ENCODE measurements around the gene GIPC2.

GRCh38 chr1:78156805-78157521 lies 111.2 kb downstream of the GIPC2 start:
- TF ChIP-seq POLR2A (IDR thresholded peaks at IDR 0.05; ENCODE audit: low read depth, low read length) (no peak), TAF1 (IDR thresholded peaks at IDR 0.05; ENCODE audit: low read depth, low read length) (no peak), SPI1 (IDR thresholded peaks at IDR 0.05; ENCODE audit: low read depth, low read length) (no peak), POLR2AphosphoS5 (IDR thresholded peaks at IDR 0.05; ENCODE audit: low read depth, low read length) (no peak), PAX5 (IDR thresholded peaks at IDR 0.05; ENCODE audit: insufficient read depth, low read length, severe bottlenecking) (no peak), POU2F2 (IDR thresholded peaks at IDR 0.05; ENCODE audit: low read depth, low read length) (no peak)

All from GM12891 (cell line).